Coronary artery (tissue), 2 donors: Measurements from ENCODE around the gene CHRNB1.
"Not testable (repeated sequence)": the region's sequence is repeated elsewhere in the genome, so short reads cannot be mapped to it uniquely, and the experiment has no call there.

Experiments
- DNase-seq: peaks from one replicate; pipeline ENCODE4 v3.0.0-alpha.2; 2017; ENCODE audit warnings: low spot score
- H3K27ac ChIP-seq, 2 donors: fragments of 200-600 bp; sonication (generic); one replicate each; pipeline ENCODE4 v1.5.1; 2016 to 2019
- H3K4me3 ChIP-seq: fragments of 200-600 bp; sonication (generic); 2 replicates; pipeline ENCODE4 v1.5.1; 2016; ENCODE audit warnings: mild to moderate bottlenecking, moderate library complexity
- TF ChIP-seq, protein P1 (sequence below): fragments of 200-600 bp; sonication (generic); IDR thresholded peaks from one replicate; pipeline ENCODE4 v1.5.1; 2019; ENCODE audit warnings: antibody characterized with exemption

The CHRNB1 gene

DNA sequence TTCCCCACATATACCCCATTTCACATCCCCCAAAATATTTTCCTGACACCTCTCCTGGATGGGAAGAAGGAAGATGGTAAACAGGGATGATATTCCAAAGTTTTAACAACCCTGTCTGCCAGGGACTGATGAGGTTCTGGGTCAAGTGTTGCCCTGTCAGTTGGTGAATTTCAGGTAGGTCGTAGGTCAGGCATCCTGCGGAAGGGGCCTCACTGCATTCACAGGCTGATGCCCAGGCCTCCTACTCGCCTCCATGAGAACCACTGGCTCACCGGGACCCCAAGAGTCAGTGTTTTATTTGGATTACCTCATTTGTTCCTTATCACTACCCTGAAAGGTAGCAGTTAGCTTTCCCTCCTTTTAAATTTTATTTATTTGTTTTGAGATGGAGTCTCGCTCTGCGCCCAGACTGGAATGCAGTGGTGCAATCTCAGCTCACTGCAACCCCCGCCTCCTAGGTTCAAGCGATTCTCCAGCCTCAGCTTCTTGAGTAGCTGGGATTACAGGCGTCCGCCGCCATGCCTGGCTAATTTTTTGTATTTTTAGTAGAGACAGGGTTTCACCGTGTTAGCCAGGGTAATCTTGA, 24.0 kb downstream of the CHRNB1 start:
- Histone ChIP-seq H3K4me3 (no peak overlapping the region), H3K27ac (no peak overlapping the region)
- TF ChIP-seq, protein P1, sequence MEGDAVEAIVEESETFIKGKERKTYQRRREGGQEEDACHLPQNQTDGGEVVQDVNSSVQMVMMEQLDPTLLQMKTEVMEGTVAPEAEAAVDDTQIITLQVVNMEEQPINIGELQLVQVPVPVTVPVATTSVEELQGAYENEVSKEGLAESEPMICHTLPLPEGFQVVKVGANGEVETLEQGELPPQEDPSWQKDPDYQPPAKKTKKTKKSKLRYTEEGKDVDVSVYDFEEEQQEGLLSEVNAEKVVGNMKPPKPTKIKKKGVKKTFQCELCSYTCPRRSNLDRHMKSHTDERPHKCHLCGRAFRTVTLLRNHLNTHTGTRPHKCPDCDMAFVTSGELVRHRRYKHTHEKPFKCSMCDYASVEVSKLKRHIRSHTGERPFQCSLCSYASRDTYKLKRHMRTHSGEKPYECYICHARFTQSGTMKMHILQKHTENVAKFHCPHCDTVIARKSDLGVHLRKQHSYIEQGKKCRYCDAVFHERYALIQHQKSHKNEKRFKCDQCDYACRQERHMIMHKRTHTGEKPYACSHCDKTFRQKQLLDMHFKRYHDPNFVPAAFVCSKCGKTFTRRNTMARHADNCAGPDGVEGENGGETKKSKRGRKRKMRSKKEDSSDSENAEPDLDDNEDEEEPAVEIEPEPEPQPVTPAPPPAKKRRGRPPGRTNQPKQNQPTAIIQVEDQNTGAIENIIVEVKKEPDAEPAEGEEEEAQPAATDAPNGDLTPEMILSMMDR, result no peak
- DNase-seq, result no peak

DNA sequence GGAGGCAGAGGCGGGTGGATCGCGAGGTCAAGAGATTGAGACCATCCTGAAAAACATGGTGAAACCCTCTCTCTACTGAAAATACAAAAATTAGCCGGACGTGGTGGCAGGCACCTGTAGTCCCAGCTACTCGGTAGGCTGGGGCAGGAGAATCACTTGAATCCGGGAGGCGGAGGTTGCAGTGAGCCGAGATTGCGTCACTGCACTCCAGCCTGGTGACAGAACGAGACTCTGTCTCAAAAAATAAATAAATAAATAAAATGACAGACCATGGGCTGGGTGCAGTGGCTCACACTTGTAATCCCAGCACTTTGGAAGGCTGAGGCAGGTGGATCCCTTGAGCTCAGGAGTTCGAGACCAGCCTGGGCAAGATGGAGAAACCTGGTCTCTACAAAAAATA, 25.0 kb downstream of the CHRNB1 start:
- H3K4me3 ChIP-seq, H3K27ac ChIP-seq, DNase-seq: not testable (repeated sequence)

DNA sequence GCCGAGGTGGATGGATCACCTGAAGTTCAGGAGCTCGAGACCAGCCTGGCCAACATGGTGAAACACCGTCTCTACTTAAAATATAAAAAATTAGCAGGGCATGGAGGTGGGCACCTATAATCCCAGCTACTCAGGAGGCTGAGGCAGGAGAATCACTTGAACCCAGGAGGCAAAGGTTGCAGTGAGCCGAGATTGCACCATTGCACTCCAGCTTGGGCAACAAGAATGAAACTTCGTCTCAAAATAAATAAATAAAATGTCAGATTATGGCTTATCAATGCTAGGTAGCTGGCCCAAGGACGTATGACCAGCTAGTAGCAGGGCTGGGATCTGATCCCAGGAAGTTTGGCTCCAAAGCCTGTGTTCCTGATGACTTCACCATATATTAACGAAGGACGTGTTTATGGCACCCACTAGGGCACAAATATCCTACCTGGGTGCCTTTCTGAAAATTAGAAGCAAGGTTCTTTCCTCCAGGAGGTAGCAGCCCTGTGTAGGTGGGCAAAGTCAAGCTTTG, 25.7 kb downstream of the CHRNB1 start:
- DNase-seq, H3K27ac ChIP-seq, H3K4me3 ChIP-seq: not testable (repeated sequence)

DNA sequence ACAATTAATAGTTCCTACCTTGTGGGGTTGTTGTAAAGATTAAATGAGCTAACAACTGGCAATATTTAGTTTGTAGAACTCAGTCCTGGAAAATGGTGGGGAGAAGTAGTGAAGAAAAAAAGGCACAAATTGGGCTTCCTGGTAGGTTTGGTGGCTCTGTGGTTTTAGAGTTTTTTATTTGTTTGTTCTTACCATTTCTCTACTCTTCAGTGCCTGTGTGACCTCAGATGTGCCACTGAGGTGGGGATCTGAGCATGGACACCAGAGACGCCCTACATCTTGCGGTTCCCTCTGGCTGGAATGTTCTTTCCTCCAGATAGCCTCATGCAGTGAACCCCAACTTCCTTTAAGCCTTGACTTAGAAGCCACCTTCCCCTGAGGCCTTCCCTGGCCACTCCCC, 26.9 kb downstream of the CHRNB1 start:
- H3K4me3 ChIP-seq, result no peak overlapping the region
- H3K27ac ChIP-seq, result no peak overlapping the region
- no peak for DNase-seq
- TF ChIP-seq, protein P1, result no peak

DNA sequence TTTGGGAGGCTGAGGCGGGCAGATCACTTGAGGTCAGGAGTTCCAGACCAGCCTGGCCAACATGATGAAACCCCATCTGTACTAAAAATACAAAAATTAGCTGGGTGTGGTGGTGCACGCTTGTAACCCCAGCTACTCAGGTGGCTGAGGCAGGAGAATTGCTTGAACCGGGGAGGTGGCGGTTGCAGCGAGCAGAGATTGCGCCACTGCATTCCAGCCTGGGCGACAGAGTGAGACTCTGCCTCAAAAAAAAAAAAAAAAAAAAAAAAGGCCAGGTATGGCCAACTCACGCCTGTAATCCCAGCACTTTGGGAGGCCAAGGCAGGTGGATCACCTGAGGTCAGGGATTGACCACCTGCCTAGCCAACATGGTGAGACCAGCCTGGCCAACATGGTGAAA, 29.9 kb downstream of the CHRNB1 start:
- not testable (repeated sequence) for H3K4me3 ChIP-seq, DNase-seq, H3K27ac ChIP-seq

DNA sequence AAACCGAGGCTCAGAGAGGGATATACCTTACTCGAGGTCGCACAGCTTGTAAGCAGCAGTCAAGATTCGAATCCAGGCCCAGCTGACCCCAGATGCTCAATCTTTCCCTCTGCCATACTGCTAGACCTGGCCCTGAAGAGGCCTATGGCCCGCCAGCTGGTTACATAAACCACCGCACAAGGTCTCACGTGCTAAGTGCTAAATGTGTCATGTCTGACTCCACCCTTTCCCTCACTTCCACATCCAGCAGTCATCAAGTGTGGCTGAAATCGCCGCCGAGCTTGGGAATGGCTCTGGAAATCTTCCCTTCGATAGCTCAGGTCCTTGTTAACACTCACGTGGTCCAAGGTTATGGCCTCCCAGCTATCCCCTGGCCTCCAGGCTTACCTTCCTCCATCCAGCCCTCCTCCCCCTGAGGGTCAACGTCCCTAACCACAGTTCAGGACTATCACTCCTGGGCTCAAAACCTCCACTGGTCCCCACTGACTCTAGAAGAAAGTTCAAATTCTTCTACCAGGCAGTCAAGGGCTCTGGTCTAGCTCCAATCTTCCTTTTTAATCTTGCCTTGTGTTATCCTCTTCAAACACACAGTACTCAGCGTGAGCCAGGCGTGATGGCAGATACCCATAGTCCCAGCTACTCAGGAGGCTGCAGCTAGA, 31.0 kb downstream of the CHRNB1 start:
- TF ChIP-seq, protein P1, result no peak
- DNase-seq, result no peak

DNA sequence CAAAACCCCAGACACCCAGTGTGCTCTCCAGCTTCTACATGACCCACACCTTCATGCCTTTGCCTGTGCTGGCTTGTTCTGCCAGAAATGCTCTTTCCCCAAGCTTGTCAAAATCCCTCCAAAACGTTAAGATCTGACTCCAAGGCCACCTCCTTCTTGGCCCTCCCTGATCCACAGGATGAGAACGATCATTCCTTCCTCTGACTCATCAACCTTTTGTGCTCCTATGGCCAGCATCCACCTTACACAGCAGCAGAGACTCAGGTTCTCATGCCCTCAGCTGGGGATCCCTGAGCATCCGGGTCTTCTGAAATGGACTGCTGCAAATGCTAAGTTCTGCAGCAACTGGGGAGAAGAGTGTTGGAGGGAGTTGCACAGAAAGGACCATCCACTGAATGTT, 31.6 kb downstream of the CHRNB1 start:
- Histone ChIP-seq H3K27ac (peak overlapping the region; percentile 33 to 100), H3K4me3 (peak overlapping the region; percentile 96)
- TF ChIP-seq, protein P1, result no peak
- no peak for DNase-seq

More for the DNA sequence above, 31.0 kb downstream of the CHRNB1 start:
- H3K4me3 ChIP-seq, result peak overlapping the region; percentile 96
- H3K27ac ChIP-seq, result peak overlapping the region; percentile 33 to 100

DNA sequence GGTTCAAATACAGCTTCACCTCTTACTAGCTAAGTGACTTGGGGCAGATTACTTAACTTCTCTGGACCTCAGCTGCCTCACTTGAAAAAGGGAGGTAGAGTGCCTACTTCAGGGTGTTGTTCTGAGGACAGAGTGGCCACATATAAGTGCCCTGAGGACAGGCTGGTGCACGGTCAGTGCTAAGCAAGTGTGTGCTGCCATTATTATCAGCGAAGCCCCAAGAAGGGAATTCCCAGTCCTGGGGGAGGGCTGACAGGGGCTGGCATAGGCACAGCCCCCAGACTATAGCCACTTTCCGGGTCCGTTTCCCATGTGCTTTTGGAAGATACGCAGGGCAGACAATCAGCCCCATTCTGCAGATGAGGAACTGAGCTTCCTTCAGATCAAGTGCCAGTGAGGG, 32.1 kb downstream of the CHRNB1 start:
- no peak for DNase-seq
- Histone ChIP-seq H3K4me3 (peak overlapping the region; percentile 96), H3K27ac (peak overlapping the region; percentile 99 to 100)
- TF ChIP-seq, protein P1, result no peak
